Coronary artery (tissue), 2 donors: ENCODE results near the gene CCDC171.

Experiments used
- DNase-seq: peaks from one replicate; pipeline ENCODE4 v3.0.0-alpha.2; 2017; ENCODE audit warnings: low spot score
- H3K27ac ChIP-seq, 2 donors: fragments of 200-600 bp; sonication (generic); one replicate each; pipeline ENCODE4 v1.5.1; 2016 to 2019
- H3K4me3 ChIP-seq: fragments of 200-600 bp; sonication (generic); 2 replicates; pipeline ENCODE4 v1.5.1; 2016; ENCODE audit warnings: mild to moderate bottlenecking, moderate library complexity
- CTCF ChIP-seq: fragments of 200-600 bp; sonication (generic); IDR thresholded peaks from one replicate; pipeline ENCODE4 v1.5.1; 2019; ENCODE audit warnings: antibody characterized with exemption

The CCDC171 gene

GRCh38 chr9:15735083-15735857 is 182.4 kb downstream of the CCDC171 start:
- DNase-seq, result no peak
- H3K4me3 ChIP-seq, result no peak overlapping the region
- no peak overlapping the region for H3K27ac ChIP-seq
- no peak for TF ChIP-seq CTCF

GRCh38 chr9:15736569-15736968 is 183.7 kb downstream of the CCDC171 start:
- H3K27ac ChIP-seq, result no peak overlapping the region
- DNase-seq, result no peak
- no peak for TF ChIP-seq CTCF
- no peak overlapping the region for H3K4me3 ChIP-seq

GRCh38 chr9:15738011-15738410 is 185.2 kb downstream of the CCDC171 start:
- no peak overlapping the region for H3K4me3 ChIP-seq
- no peak for TF ChIP-seq CTCF
- no peak overlapping the region for H3K27ac ChIP-seq
- DNase-seq, result no peak

GRCh38 chr9:15741015-15741414 is 188.2 kb downstream of the CCDC171 start:
- TF ChIP-seq CTCF, result no peak
- Histone ChIP-seq H3K4me3 (no peak overlapping the region), H3K27ac (no peak overlapping the region)
- DNase-seq, result no peak

GRCh38 chr9:15743512-15743911 is 190.7 kb downstream of the CCDC171 start:
- Histone ChIP-seq H3K27ac (no peak overlapping the region), H3K4me3 (no peak overlapping the region)
- no peak for TF ChIP-seq CTCF
- no peak for DNase-seq

GRCh38 chr9:15744196-15744595 is 191.4 kb downstream of the CCDC171 start:
- no peak for DNase-seq
- H3K27ac ChIP-seq, result no peak overlapping the region
- no peak overlapping the region for H3K4me3 ChIP-seq
- TF ChIP-seq CTCF, result no peak

- H3K27ac ChIP-seq, result no peak overlapping the region
- no peak for TF ChIP-seq CTCF
- no peak overlapping the region for H3K4me3 ChIP-seq
- DNase-seq, result no peak
Observed at GRCh38 chr9:15746905-15747304, 194.1 kb downstream of the CCDC171 start.
